Vagina (tissue), 2 donors: ENCODE data around the gene ZMAT5. TPM values are rescaled to one million over a fixed set of nuclear protein-coding genes. Genes with fewer than 3 reads are reported as not detected.

ENCODE experiments used
- DNase-seq, 2 donors: peaks; one replicate each; pipeline ENCODE4 v3.0.0-alpha.2; 2017; ENCODE audit errors: extremely low spot score in 2 of 2
- H3K27ac ChIP-seq: fragments of 200-600 bp; sonication (generic); one replicate; pipeline ENCODE4 v1.5.1; 2019
- H3K27me3 ChIP-seq: fragments of 200-600 bp; sonication (generic); one replicate; pipeline ENCODE4 v1.5.1; 2019
- H3K36me3 ChIP-seq, 2 donors: fragments of 200-600 bp; sonication (generic); one replicate each; pipeline ENCODE4 v1.5.1; 2017 to 2019
- H3K4me1 ChIP-seq: fragments of 200-600 bp; sonication (generic); one replicate; pipeline ENCODE4 v1.5.1; 2019
- H3K4me3 ChIP-seq, 2 donors: fragments of 200-600 bp; sonication (generic); 1 replicate in 1 of 2; 2 replicates in 1 of 2; pipeline ENCODE4 v1.5.1; 2016 to 2019
- H3K9me3 ChIP-seq: fragments of 200-600 bp; sonication (generic); one replicate; pipeline ENCODE4 v1.5.1; 2019
- CTCF ChIP-seq, 3 experiments: fragments of 450-650 bp in 2 of 3; fragments of 200-600 bp in 1 of 3; sonication (generic) in 1 of 3; IDR thresholded peaks; one replicate each; pipeline ENCODE4 v1.5.1; 2017 to 2019; ENCODE audit warnings: antibody characterized with exemption in 3 of 3, mild to moderate bottlenecking in 2 of 3, moderate library complexity in 2 of 3
- POLR2A ChIP-seq, 2 donors: fragments of 450-650 bp; IDR thresholded peaks; one replicate each; pipeline ENCODE4 v1.6.1; 2017; ENCODE audit warnings: antibody characterized with exemption in 2 of 2, mild to moderate bottlenecking in 2 of 2, moderate library complexity in 2 of 2
- POLR2AphosphoS5 ChIP-seq, 2 donors: sonication (generic); formaldehyde crosslinking; IDR thresholded peaks; one replicate each; pipeline ENCODE4 v1.9.0; 2017; ENCODE audit warnings: antibody characterized with exemption in 2 of 2, mild to moderate bottlenecking in 2 of 2, low read depth in 1 of 2; ENCODE audit not compliant: insufficient read depth in 1 of 2
- intact Hi-C: fragments of 100-400 bp; cut with DNase I; formaldehyde crosslinking; loops from one replicate; pipeline ENCODE4 v1.15.1; 2023
- total RNA-seq: library from RNA; depleted of rRNA; stranded (reverse); fragments of >200 nt; gene quantifications from one replicate; pipeline ENCODE4 v1.2.3, GENCODE V29; 2016

The ZMAT5 gene
- total RNA-seq, 1 donor from 2014 or later, result 22.6 TPM

GRCh38 chr22:29701155-29701999 lies 65.4 kb downstream of the ZMAT5 start:
- no peaks in the 10 kb centered on the region for H3K36me3 ChIP-seq
- no peak for DNase-seq
- H3K9me3 ChIP-seq, result no peaks in the 10 kb centered on the region
- H3K27me3 ChIP-seq, result no peaks in the 10 kb centered on the region
- no peak for TF ChIP-seq POLR2AphosphoS5 (IDR thresholded peaks at IDR 0.05; ENCODE audit: insufficient read depth in 1 of 2, low read depth in 1 of 2)
- TF ChIP-seq POLR2A (IDR thresholded peaks at IDR 0.05), result no peak
- TF ChIP-seq CTCF (IDR thresholded peaks at IDR 0.05), result no peak
- intact Hi-C loops, result no loop called here
- peaks cover 26% of the 10 kb centered on the region for H3K4me1 ChIP-seq
- H3K27ac ChIP-seq, result no peak overlapping the region
- no peak overlapping the region for H3K4me3 ChIP-seq

GRCh38 chr22:29700900-29701154 lies 66.0 kb downstream of the ZMAT5 start:
- intact Hi-C loops, result no loop called here
- no peak overlapping the region for H3K27ac ChIP-seq
- no peak for DNase-seq
- no peaks in the 10 kb centered on the region for H3K9me3 ChIP-seq
- H3K4me3 ChIP-seq, result no peak overlapping the region
- TF ChIP-seq POLR2A (IDR thresholded peaks at IDR 0.05), result no peak
- no peak for TF ChIP-seq CTCF (IDR thresholded peaks at IDR 0.05)
- TF ChIP-seq POLR2AphosphoS5 (IDR thresholded peaks at IDR 0.05; ENCODE audit: insufficient read depth in 1 of 2, low read depth in 1 of 2), result no peak
- no peaks in the 10 kb centered on the region for H3K27me3 ChIP-seq
- H3K4me1 ChIP-seq, result peaks cover 26% of the 10 kb centered on the region
- H3K36me3 ChIP-seq, result no peaks in the 10 kb centered on the region

- Histone ChIP-seq H3K36me3 (no peaks in the 10 kb centered on the region), H3K4me3 (no peak overlapping the region), H3K9me3 (no peaks in the 10 kb centered on the region), H3K27me3 (no peaks in the 10 kb centered on the region), H3K4me1 (peaks cover 29% of the 10 kb centered on the region), H3K27ac (no peak overlapping the region)
- intact Hi-C loops, result no loop called here
- no peak for DNase-seq
- TF ChIP-seq POLR2A (IDR thresholded peaks at IDR 0.05) (no peak), POLR2AphosphoS5 (IDR thresholded peaks at IDR 0.05; ENCODE audit: insufficient read depth in 1 of 2, low read depth in 1 of 2) (no peak), CTCF (IDR thresholded peaks at IDR 0.05) (no peak)
Observed at GRCh38 chr22:29700206-29700899, 66.5 kb downstream of the ZMAT5 start.

- H3K36me3 ChIP-seq, result peaks cover 0 to 4% of the 10 kb centered on the region in 2 donors
- no peaks in the 10 kb centered on the region for H3K27me3 ChIP-seq
- TF ChIP-seq CTCF (IDR thresholded peaks at IDR 0.05), result no peak
- no peak for TF ChIP-seq POLR2A (IDR thresholded peaks at IDR 0.05)
- no peak for TF ChIP-seq POLR2AphosphoS5 (IDR thresholded peaks at IDR 0.05; ENCODE audit: insufficient read depth in 1 of 2, low read depth in 1 of 2)
- no peak overlapping the region for H3K27ac ChIP-seq
- intact Hi-C loops, result no loop called here
- H3K4me1 ChIP-seq, result peaks cover 36% of the 10 kb centered on the region
- no peaks in the 10 kb centered on the region for H3K9me3 ChIP-seq
- no peak overlapping the region for H3K4me3 ChIP-seq
- no peak for DNase-seq
Observed at GRCh38 chr22:29697853-29698598, 68.8 kb downstream of the ZMAT5 start.
